Stimulated activated CD8-positive, alpha-beta memory T cell treated with anti-CD3 and anti-CD28 coated beads, Interleukin-4, amount 100 ng/mL, for 4 hours (primary cell): Measurements from ENCODE around the gene SPDYE3.
"Not testable (repeated sequence)": the region's sequence is repeated elsewhere in the genome, so short reads cannot be mapped to it uniquely, and the experiment has no call there.

Source experiments
- DNase-seq, 2 donors: peaks; one replicate each; pipeline ENCODE4 v3.0.0-alpha.2; 2020; ENCODE audit warnings: low read depth in 2 of 2, low spot score in 1 of 2

Gene SPDYE3

DNA sequence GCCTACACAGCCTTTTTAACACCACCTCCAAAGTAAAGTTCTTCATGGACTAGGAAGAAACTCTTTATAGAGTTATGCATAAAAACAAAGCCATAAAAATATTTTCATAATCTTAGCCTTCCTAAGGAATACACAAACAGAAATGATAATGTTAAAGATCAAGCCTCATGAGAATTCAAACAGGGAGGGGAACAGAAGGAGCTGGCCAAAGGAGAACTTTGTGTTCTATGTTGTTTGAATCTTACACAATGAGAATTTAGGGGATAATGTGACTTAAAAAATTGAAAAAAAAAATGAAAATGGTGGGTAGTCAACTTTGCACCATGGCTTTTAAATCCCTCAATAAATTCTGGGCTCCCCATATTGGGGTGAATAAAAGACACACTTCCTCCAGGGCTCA lies 41.3 kb downstream of the SPDYE3 start:
- DNase-seq = no peak

GRCh38 chr7:100349757-100350156 lies 42.3 kb downstream of the SPDYE3 start:
- no peak for DNase-seq

DNA sequence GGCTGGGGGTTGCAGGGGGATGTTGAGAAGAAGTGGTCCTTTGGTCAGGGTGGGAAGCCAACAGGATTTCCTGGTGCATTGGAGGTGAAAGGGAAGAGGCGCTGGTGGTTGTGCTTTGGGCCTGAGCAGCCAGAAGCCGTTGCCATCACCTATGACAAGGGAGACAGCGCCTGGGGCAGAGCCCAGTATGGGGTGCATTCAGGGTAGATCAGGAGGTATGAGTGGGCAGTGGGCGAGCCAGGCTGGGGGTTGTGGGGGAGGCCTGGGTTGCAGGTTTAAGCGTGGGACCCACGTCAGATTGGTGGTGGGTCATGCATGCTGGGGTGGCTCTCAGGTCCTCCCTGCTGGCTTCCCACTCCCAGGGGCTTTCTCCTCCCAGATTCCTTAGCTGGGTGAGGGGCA lies 44.2 kb downstream of the SPDYE3 start:
- DNase-seq = no peak

- DNase-seq = not testable (repeated sequence)
These were observed 44.8 kb downstream of the SPDYE3 start for GRCh38 chr7:100352230-100352781.

DNA sequence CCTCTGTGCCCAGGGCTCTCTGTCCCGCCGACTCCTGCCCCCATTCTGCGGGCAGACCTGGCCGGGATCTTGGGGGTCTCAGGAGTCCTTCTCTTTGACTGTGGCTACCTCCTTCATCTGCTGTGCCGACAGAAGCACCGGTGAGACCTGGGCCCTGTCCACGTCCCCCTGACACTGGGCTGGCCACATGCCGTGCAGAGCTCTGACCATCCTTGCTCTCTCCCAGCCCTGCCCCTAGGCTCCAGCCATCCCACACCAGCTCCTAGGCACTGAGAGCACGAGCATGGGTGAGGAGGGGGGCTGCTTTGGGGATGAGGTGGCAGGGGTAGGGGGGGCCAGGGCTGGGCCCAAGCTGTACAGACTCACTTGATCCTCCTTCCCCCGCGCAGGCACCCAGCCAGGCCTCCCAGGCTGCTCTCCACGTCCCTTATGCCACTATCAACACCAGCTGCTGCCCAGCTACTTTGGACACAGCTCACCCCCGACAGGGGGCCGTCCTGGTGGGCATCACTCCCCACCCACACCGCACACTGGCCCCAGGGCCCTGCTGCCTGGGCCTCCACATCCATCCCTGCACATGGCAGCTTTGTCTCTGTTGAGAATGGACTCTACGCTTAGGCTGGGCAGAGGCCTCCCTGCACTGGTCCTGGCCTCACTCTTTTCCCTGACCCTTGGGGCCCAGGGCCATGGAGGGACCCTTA lies 45.6 kb downstream of the SPDYE3 start:
- no peak for DNase-seq

DNA sequence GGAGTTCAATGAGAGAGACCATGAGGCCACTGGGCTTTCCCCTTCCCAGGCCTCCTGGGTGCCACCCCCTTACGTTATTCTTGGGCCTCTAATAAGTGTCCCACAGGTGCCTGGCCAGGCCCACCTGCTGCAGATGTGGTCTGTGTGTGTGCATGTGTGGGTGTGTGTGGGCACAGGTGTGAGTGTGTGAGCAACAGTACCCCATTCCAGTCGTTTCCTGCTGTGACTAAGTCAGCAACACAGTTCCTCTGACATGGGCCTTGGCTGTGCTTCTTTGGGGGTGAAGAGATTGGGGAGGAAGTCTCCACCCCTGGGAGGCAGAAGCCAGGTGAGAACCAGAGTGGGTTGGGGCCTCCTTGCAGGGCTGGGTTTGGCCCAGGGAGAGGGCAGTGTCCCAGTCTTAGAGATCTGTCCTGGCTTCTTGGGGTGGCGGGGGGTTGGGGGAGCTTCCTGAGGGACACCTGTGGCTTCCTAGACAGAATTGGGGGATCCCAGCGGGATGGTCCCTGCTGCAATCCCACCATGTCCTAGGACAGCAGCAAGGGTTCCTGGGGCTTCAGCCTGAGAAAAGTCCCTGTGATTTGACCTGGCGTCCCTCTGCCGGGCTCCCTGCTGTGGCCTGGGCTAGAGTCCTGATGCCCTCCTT lies 46.3 kb downstream of the SPDYE3 start:
- peak in 1 of 2 donors; percentile 56 for DNase-seq

DNA sequence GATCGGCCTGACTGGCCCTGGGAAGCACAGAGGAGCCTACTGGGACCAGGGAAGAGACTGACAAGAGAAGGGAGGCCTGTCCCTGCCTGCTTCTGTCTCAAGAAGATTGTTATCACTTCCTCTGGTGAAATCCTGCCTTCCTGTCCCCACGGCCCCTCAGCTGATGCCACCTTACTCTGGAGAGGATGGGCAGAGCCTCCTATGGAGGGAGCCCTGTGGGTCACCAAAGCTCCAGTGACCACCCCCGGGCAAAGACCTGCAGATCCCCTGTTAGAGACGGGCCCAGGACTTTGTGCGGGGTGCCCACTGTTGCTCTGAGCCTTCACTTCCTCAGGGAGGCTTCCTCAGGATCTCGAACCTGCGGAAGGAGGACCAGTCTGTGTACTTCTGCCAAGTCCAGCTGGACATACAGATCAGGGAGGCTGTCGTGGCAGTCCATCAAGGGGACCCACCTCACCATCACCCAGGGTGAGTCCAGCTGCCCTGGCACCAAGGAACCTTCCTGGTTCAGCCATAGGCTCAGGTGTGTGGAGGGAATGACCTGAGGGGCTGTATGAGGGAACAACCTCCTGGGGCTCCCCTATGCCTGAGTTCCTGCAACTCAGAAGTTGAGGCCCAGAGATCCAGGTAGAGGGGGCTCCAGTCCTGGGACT lies 49.0 kb downstream of the SPDYE3 start:
- DNase-seq = no peak

GRCh38 chr7:100357131-100357561 lies 49.6 kb downstream of the SPDYE3 start:
- DNase-seq = no peak

DNA sequence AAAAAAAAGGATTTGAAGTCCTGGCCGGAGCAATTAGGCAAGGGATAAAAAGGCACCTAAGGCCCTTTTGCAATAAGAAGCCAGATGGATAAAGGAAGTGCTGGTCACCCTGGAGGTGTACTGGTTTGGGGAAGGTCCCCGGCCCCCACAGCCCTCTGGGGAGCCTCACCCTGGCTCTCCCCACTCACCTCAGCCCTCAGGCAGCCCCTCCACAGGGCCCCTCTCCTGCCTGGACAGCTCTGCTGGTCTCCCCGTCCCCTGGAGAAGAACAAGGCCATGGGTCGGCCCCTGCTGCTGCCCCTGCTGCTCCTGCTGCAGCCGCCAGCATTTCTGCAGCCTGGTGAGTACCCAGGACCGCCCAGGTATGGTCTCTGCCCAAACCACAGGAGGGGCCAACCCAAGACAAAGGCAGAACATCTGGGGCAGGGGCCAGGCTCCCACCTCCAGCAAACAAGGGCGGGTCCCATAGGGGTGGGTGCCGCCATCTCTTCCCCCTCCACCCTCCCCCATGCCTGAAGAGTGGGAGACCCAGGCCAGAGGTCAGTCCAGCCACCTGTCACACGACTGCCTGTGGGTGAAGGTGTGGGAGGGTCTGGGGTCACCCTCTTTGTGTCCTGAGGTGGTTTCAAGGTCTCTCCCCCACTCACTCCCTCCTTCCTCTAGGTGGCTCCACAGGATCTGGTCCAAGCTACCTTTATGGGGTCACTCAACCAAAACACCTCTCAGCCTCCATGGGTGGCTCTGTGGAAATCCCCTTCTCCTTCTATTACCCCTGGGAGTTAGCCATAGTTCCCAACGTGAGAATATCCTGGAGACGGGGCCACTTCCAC lies 50.7 kb downstream of the SPDYE3 start, which contains the start of gene PILRB:
Gene PILRB (plus strand): TSS at position 91 of the 830 bp plus-strand sequence. CDS start 186 bp downstream, at position 277.
- DNase-seq = no peak

GRCh38 chr7:100358857-100359212 lies 51.3 kb downstream of the SPDYE3 start:
- no peak for DNase-seq

- no peak for DNase-seq
These were observed 52.8 kb downstream of the SPDYE3 start for GRCh38 chr7:100360135-100360854.

DNA sequence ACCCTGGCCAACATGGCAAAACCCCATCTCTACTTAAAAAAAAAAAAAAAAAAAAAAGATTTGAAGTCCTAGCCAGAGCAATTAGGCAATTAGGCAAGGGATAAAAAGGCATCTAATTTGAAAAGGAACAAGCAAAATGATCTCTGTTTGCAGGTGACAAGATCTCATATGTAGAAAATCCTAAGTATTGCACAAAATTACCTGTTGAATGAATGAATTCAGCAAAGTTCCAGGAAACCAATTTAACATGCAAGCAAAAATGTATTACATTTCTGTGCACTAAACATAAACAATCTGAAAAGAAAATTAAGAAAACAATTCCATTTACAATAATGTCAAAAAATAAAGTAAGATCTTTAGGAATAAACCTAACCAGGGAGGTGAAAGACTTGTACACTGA lies 55.6 kb downstream of the SPDYE3 start:
- no peak for DNase-seq

DNA sequence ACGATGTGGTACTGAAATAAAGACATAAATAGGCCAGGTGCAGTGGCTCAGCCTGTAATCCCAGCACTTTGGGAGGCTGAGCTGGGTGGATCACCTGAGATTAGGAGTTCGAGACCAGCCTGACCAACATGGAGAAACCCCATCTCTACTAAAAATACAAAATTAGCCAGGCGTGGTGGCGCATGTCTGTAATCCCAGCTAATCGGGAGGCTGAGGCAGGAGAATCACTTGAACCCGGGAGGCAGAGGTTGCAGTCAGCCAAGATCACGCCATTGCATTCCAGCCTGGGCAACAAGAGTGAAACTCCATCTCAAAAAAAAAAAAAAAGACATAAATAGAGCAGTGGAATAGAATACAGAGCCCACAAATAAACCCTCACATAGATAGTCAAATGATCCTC lies 56.3 kb downstream of the SPDYE3 start:
- DNase-seq = not testable (repeated sequence)

- no peak for DNase-seq
These were observed 57.0 kb downstream of the SPDYE3 start for GRCh38 chr7:100364480-100364879.

- not testable (repeated sequence) for DNase-seq
These were observed 58.5 kb downstream of the SPDYE3 start for GRCh38 chr7:100365998-100366367.

GRCh38 chr7:100366411-100367250 lies 59.1 kb downstream of the SPDYE3 start:
- DNase-seq = no peak

GRCh38 chr7:100367251-100367620 lies 59.7 kb downstream of the SPDYE3 start:
- no peak for DNase-seq

- no peak for DNase-seq
These were observed 60.4 kb downstream of the SPDYE3 start for GRCh38 chr7:100367676-100368613.
